ENCODE measurements around the gene ITIH6. TPM values are rescaled to one million over a fixed set of nuclear protein-coding genes. Genes with fewer than 3 reads are reported as not detected.

The ITIH6 gene
- total RNA-seq, 3 donors from 2014 or later, result not detected

GRCh38 chrX:54820737-54821136, 22.7 kb upstream of the ITIH6 start:
- DNase-seq (no peak), ATAC-seq (no peak)
- no peak overlapping the region for H3K4me3 ChIP-seq
- H3K9me3 ChIP-seq, result no peaks in the 10 kb centered on the region
- TF ChIP-seq CTCF (IDR thresholded peaks at IDR 0.05), result no peak
- no peaks in the 10 kb centered on the region for H3K36me3 ChIP-seq (ENCODE audit: low read depth)
- no peaks in the 10 kb centered on the region for H3K4me1 ChIP-seq (ENCODE audit: low read depth)
- intact Hi-C loops (cut with DNase I, micrococcal nuclease), result no loop called here

- H3K4me3 ChIP-seq, result no peak overlapping the region
- no peaks in the 10 kb centered on the region for H3K4me1 ChIP-seq (ENCODE audit: low read depth)
- DNase-seq, result no peak
- no peaks in the 10 kb centered on the region for H3K36me3 ChIP-seq (ENCODE audit: low read depth)
- TF ChIP-seq CTCF (IDR thresholded peaks at IDR 0.05), result no peak
- ATAC-seq, result no peak
- H3K9me3 ChIP-seq, result no peaks in the 10 kb centered on the region
- intact Hi-C loops (cut with DNase I, micrococcal nuclease), result no loop called here
Measured at GRCh38 chrX:54819201-54819600, 21.1 kb upstream of the ITIH6 start.

- H3K4me3 ChIP-seq, result no peak overlapping the region
- intact Hi-C loops (cut with DNase I, micrococcal nuclease), result no loop called here
- no peaks in the 10 kb centered on the region for H3K4me1 ChIP-seq (ENCODE audit: low read depth)
- DNase-seq (no peak), ATAC-seq (no peak)
- TF ChIP-seq CTCF (IDR thresholded peaks at IDR 0.05), result no peak
- H3K9me3 ChIP-seq, result no peaks in the 10 kb centered on the region
- H3K36me3 ChIP-seq (ENCODE audit: low read depth), result no peaks in the 10 kb centered on the region
Measured at GRCh38 chrX:54818221-54818620, 20.2 kb upstream of the ITIH6 start.

- TF ChIP-seq CTCF (IDR thresholded peaks at IDR 0.05), result no peak
- DNase-seq (no peak), ATAC-seq (no peak)
- no peaks in the 10 kb centered on the region for H3K9me3 ChIP-seq
- intact Hi-C loops (cut with DNase I, micrococcal nuclease), result no loop called here
- no peaks in the 10 kb centered on the region for H3K4me1 ChIP-seq (ENCODE audit: low read depth)
- no peaks in the 10 kb centered on the region for H3K36me3 ChIP-seq (ENCODE audit: low read depth)
- H3K4me3 ChIP-seq, result no peak overlapping the region
Measured at GRCh38 chrX:54817220-54817820, 19.3 kb upstream of the ITIH6 start.

GRCh38 chrX:54812306-54812705, 14.3 kb upstream of the ITIH6 start:
- H3K4me1 ChIP-seq (ENCODE audit: low read depth), result no peaks in the 10 kb centered on the region
- no peaks in the 10 kb centered on the region for H3K36me3 ChIP-seq (ENCODE audit: low read depth)
- ATAC-seq, result no peak
- DNase-seq, result no peak
- no peaks in the 10 kb centered on the region for H3K9me3 ChIP-seq
- no peak overlapping the region for H3K4me3 ChIP-seq
- TF ChIP-seq CTCF (IDR thresholded peaks at IDR 0.05), result no peak
- intact Hi-C loops (cut with DNase I, micrococcal nuclease), result no loop called here
